ENCODE data around the gene DAB2IP.
"Not testable (repeated sequence)": the region's sequence is repeated elsewhere in the genome, so short reads cannot be mapped to it uniquely, and the experiment has no call there.

The DAB2IP gene

DNA sequence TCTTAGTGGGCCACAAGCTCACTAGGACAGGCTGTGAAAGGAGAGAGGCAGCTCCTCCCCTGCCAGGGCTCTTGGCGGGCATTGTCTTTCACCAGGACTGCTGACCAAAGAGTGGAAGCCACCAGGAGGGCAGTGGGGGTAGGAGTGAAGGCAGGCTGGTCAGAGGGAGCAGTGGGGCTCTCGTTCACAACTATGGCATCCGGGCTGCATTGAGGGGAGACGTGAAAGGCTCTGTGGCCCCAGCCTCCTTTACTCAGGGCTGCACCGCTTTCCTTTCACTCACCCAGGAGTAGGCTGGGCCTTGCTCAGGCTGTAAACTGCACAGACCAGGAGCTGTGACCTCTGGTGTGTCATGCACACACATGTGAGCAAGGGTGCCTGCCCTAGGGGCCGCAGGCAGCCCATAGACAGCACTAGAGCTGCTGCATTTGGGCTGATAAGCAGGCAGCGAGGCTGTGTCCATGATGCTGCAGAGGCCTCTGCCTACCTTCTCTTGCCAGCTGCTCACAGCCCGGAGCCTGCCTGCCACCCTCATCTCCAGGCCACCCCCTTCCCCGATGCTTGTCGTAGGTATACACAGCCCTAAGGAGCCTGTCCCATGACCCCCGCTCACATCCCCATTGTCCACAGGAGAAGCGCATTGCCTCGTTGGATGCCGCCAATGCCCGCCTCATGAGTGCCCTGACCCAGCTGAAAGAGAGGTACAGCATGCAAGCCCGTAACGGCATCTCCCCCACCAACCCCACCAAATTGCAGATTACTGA, 130.4 kb downstream of the DAB2IP start:
- no peak for FAIRE-seq

DNA sequence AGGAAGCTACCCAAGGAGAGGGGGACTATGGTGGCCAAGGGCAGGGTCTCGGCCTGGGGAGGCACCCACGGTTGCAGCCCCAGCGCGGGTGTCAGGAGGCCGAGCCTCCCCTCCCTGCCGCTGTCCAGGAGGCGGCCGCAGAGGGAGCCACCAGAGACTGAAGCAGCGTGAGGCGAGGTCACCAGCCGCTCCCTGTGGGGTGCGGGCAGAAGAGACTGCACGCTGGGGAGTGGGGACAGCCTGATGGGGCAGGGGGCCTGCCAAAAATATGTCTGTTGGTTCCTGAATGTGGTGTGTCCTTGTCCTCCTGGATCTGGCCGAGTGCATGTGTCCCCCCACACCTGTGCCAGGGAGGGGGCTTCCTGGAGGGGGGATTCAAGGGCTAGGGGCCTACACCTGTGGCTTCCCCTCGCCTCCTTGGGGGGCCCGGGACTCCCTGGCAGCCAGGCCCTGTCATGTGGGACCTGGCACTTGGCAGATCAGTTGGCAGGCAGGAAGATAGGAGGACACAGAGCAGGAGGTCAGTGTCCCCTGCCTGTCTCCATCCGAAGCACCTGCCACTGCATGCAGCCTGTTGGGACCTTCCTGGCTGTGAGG, 131.2 kb downstream of the DAB2IP start:
- no peak for FAIRE-seq

DNA sequence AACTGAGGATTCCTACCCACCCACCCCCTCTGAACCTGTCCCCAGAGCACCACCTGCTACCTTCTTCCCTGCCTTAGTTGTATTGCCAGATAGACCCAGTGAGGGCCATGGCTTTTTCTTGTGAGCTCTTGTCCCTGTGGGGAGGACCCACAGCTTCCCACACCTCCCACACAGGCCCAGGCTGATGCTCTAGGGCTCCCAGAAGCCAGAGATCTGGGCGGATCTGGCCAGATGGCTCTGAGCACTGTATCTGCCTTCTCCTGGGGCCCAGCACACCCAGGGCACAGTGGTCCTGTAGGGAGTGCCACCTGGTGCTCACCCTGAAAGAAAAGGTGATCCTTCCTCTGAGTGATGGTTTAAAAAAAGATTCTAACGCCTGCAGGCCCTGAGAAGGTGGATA, 131.7 kb downstream of the DAB2IP start:
- no peak for FAIRE-seq

GRCh38 chr9:121783521-121784507, 132.4 kb downstream of the DAB2IP start:
- FAIRE-seq = no peak

GRCh38 chr9:121784731-121785411, 133.4 kb downstream of the DAB2IP start:
- FAIRE-seq = no peak

- FAIRE-seq = no peak
Measured at GRCh38 chr9:121785673-121786542, 134.5 kb downstream of the DAB2IP start.

DNA sequence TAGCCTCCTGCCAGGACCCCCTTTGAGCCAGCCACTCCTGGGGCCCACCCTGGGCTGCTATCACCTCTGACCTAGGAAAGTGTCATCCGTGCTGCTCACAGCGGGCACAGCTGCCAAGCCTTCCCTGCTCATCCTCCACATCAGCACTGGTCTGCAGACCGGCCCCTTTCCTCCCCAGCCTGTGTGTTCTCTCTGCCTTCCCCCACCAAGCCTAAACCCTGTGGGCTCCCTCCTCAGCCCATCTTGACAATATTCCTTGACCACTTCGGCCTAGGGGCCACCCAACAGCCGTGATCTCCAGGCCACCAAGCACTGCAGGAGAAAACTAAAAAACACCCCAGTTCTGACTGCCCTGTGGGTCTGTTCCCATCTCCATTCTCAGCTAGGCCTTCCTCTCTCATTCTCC, 135.1 kb downstream of the DAB2IP start:
- no peak for FAIRE-seq

GRCh38 chr9:121786998-121787422, 135.6 kb downstream of the DAB2IP start:
- FAIRE-seq = no peak

- FAIRE-seq = no peak
Measured at GRCh38 chr9:121788686-121789366, 137.4 kb downstream of the DAB2IP start.

DNA sequence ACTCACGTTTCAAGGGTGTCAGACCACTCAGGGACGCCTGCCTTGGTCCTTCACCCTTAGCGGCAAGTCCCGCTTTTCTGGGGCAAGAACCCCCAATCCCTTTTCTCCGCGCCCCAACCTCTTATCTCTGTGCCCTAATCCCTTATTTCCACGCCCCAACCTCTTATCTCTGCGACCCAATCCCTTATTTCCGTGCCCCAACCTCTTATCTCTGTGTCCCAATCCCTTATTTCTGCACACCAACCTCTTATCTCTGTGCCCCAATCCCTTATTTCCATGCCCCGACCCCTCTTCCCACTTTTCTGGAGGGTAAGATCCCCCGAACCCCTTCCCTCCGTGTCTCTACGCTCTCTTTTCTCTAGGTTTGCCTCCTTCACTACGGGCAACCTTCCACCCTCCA, 139.4 kb downstream of the DAB2IP start:
- no peak for FAIRE-seq

DNA sequence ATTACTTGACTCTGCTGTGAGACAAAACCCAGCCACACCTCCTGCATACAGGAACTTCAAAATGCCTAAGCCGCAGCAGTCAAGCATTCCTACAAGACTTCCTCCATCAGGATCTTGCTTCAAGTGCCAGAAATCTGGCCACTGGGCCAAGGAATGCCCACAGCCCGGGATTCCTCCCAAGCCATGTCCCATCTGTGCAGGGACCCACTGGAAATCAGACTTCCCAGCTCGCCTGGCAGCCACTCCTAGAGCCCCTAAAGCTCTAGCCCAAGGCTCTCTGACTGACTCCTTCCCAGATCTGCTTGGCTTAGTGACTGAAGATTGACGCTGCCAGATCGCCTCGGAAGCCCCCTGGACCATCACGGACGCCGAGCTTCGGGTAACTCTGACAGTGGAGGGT, 141.0 kb downstream of the DAB2IP start:
- not testable (repeated sequence) for FAIRE-seq

- FAIRE-seq = not testable (repeated sequence)
Measured at GRCh38 chr9:121794334-121794733, 142.9 kb downstream of the DAB2IP start.

- FAIRE-seq = no peak
Measured at GRCh38 chr9:121797081-121797480, 145.6 kb downstream of the DAB2IP start.

- no peak for FAIRE-seq
Measured at GRCh38 chr9:121798941-121799340, 147.5 kb downstream of the DAB2IP start.

DNA sequence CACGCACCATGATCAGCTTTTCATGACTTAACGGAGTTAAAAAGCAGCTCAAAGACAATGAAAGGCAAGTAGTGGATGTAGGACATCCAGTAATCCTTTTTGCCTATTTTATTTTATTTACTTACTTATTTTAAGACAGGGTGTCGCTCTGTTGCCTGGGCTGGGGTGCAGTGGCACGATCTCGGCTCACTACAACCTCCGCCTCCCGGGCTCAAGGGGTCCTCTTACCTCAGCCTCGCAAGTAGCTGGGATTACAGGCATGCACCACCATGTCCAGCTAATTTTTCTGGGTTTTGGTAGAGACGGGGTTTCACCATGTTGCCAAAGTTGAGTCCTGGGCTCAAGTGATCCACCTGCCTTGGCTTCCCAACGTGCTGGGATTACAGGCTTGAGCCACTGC, 148.9 kb downstream of the DAB2IP start:
- FAIRE-seq = no peak

DNA sequence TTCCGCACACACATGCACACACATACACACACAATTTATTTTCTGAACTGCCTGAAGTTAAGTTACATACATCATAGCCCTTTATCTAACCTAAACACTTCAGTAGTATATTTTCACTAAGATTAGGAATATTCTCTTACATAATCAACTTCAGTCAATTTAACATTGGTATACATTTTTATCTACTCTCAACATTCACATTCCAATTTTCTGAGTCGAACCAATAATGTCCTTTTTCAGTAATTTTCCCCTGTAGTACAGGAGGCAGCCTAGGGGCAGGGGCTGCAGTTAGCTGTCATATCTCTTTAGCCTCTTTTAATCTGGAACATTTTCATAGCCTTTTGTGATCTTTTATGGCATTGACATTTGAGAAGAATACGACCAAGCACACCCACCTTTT, 150.1 kb downstream of the DAB2IP start:
- no peak for FAIRE-seq

DNA sequence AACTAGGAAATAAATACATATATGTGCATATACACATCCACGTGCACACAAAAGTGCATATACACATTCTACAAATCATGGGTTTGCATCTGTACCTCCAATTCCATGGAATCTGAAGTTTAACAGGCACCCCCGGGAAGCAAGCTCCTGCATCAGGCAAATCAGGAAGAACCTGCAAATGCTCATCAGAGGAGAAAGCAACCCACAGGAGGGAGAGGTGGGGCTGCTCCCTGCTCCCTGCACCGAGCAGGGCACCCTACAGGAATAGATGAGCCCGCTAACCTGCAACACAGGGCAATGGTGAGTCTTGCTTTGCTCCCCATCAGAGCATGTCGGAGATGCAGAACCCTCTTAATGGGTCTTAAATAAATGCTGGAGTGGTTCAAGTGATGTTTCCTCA, 151.3 kb downstream of the DAB2IP start:
- FAIRE-seq = no peak

DNA sequence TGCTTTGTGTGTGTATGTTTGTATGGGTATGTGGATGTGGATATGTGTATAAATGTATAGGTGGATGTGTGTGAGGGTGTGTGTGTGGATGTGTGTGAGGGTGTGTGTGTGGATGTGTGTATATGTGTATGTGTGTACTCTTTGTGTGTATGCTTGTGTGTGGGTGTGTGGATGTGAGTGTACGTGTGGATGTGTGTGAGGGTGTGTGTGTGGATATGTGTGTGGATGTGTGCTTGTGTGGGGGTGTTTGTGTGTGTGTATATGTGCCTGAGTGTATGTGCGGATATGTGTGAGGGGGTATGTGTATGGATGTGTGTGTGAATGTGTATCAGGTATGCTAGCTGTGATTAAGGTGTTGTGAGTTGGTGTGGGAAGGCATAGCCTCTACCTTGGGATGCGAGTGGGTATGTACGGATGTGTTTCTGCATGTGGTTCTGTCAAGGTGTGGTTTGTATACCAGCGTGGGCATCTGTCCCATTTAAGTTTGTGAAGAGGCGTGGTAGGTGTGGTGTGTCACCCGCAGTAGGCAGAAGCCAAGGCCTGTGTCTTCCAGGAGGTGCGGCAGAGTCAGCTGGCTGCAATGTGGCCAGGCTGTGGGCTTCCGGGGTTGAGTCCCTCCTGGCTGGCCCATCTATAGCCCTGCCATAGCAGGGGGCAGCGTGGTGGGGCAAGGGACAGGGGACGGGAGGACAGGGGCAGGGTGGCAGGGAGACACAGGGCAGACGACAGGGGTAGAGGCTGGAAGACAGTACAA, 155.8 kb downstream of the DAB2IP start:
- FAIRE-seq = no peak

- no peak for FAIRE-seq
Measured at GRCh38 chr9:121807823-121808278, 156.4 kb downstream of the DAB2IP start.

DNA sequence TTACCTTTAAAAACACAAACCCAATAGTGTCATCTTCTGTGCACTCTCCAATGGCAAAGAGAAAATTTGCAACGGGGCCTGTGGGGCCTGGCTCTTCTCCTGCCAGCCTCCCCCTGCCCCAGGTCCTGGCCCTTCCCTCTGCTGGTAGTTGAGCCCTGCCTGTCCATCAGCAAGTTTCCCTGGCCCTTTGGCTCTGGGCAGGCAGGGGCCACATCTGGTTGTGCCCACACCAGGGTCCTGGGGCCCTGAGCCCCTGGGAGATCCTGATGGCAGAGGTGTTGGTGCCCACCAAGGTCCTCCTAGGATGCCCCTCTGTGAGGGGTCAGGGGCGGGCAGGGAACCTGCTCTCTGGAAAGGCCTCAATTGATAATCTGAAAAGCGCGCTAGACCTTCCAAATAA, 157.3 kb downstream of the DAB2IP start:
- FAIRE-seq = no peak

All from G401.6 (cell line).